ENCODE results near the gene CCDC74A. TPM values are rescaled to one million over a fixed set of nuclear protein-coding genes. Genes with fewer than 3 reads are reported as not detected.
"Not testable (repeated sequence)": the region's sequence is repeated elsewhere in the genome, so short reads cannot be mapped to it uniquely, and the experiment has no call there.

Gene CCDC74A
- 13.4 and 15.9 TPM in 2 replicates for total RNA-seq

DNA sequence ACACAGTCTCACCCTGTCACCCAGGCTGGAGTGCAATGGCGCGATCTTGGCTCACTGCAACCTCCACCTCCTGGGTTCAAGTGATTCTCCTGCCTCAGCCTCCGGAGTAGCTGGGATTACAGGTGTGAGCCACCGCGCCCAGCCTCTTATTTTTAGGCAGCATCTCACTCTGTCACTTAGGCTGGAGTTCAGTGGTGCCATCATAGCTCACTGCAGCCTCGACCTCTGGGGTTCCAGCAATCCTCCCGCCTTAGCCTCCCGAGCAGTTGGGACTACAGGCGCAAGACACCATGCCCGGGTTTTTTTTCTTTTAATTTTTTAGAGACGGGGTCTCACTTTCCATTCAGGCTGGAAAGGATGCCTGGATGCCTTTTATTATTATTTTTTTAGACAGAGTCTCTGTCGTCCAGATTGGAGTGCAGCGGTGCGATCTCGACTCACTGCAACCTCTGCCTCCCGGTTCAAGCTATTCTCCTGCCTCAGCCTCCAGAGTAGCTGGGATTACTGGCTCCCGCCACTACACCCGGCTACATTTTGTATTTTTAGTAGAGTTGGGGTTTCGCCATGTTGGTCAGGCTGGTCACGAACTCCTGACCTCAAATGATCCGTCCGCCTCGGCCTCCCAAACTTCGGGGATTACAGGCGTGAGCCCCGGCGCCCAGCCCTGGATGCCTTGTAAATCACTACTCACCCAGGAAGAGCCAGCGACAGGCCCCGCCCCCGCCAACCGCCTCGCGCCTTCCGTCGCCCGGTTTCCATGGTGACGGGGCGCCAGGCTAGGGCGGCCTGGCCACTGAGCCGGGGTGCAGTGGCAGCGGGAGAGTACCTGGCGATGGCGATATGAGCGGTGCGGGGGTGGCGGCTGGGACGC lies at the start of gene CCDC74A:
TSS of gene CCDC74A (plus strand) at position 758 of the 871 bp plus-strand sequence. CDS start at position 841, 83 bp downstream.
- peak within 1 kb of the TSS; percentile 63 for H3K4me3 ChIP-seq (ENCODE audit: insufficient read depth, low read length)
- H3K79me2 ChIP-seq (ENCODE audit: insufficient read depth, low read length); H4K20me1 ChIP-seq (ENCODE audit: insufficient read depth, low read length); H3K36me3 ChIP-seq (ENCODE audit: insufficient read depth, low read length); H3K27me3 ChIP-seq (ENCODE audit: insufficient read depth, low read length); H3K27ac ChIP-seq (ENCODE audit: low read depth, low read length); DNase-seq (ENCODE audit: insufficient read length, low spot score, missing footprints); H3K9me3 ChIP-seq (ENCODE audit: low read depth, low read length); H3K4me1 ChIP-seq (ENCODE audit: insufficient read depth, low read length): not testable (repeated sequence)
- H2AFZ ChIP-seq (ENCODE audit: low read length), result peak within 1 kb of the TSS; percentile 76
- H3K4me2 ChIP-seq (ENCODE audit: insufficient read depth, low read length), result peak within 1 kb of the TSS; percentile 70

DNA sequence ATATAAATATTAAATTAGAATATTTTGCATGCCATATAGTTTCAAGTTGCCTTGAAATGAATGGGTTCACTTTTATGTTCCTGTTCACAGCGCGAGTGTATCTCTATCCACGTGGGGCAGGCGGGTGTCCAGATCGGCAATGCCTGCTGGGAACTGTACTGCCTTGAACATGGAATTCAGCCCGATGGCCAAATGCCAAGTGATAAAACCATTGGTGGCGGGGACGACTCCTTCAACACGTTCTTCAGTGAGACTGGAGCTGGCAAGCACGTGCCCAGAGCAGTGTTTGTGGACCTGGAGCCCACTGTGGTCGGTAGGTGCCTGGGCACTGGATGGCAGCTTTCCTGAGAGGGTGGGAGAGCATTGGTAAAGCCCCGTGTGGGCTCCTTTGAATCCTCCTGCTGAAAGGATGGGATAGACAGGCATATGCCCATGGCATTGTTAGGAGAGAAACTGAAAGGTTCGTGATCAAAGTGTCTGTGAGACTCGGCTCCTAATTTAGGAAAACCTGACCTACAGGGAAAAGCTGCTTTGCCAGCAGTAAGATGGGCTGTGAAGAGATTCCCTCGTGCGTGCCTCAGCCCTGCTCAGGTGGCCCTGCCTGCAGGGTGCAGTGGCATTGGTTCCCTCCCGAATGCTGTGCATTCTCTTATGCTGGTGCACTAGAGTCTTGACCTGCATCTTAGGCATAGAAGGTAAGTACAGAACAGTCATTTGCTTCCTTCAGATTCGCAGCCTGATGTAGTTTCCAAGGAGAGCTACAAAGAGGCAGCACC lies 49.4 kb upstream of the CCDC74A start:
- not testable (repeated sequence) for H4K20me1 ChIP-seq (ENCODE audit: insufficient read depth, low read length); H3K27ac ChIP-seq (ENCODE audit: low read depth, low read length); H3K27me3 ChIP-seq (ENCODE audit: insufficient read depth, low read length); H3K79me2 ChIP-seq (ENCODE audit: insufficient read depth, low read length); H3K4me3 ChIP-seq (ENCODE audit: insufficient read depth, low read length); DNase-seq (ENCODE audit: insufficient read length, low spot score, missing footprints); H3K4me1 ChIP-seq (ENCODE audit: insufficient read depth, low read length); H3K36me3 ChIP-seq (ENCODE audit: insufficient read depth, low read length); H2AFZ ChIP-seq (ENCODE audit: low read length); H3K9me3 ChIP-seq (ENCODE audit: low read depth, low read length); H3K4me2 ChIP-seq (ENCODE audit: insufficient read depth, low read length)

DNA sequence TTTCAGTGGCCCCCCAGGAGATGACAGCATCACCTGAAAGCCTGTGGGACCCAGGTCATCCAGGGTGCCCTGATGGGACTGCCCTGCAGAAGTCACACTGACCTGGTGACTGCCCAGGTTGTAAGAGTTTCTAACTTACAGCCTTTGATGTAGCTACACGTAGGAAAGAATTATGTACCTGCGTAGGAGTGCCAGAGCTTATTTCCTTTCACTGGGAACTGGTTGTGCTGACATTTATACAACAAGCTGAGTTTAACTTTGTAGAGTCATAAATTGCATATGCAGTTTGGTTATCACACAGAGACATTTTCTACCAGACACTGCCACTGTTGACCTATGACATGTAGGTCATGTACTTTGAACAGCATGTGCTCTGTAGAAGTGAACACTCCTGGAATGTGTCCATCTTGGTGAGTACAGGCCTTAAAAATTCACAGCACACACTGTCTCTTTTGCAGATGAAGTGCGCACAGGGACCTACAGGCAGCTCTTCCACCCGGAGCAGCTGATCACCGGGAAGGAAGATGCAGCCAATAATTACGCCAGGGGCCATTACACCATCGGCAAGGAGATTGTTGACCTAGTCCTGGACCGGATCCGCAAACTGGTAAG lies 48.7 kb upstream of the CCDC74A start:
- H4K20me1 ChIP-seq (ENCODE audit: insufficient read depth, low read length); H3K27me3 ChIP-seq (ENCODE audit: insufficient read depth, low read length); H3K4me3 ChIP-seq (ENCODE audit: insufficient read depth, low read length): not testable (repeated sequence)

DNA sequence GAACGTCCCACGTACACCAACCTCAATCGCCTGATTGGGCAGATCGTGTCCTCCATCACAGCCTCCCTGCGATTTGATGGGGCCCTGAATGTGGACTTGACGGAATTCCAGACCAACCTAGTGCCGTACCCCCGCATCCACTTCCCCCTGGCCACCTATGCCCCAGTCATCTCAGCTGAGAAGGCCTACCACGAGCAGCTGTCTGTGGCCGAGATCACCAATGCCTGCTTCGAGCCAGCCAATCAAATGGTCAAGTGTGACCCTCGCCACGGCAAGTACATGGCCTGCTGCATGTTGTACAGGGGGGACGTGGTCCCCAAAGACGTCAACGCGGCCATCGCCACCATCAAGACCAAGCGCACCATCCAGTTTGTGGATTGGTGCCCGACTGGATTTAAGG lies 47.3 kb upstream of the CCDC74A start:
- not testable (repeated sequence) for H3K4me3 ChIP-seq (ENCODE audit: insufficient read depth, low read length); DNase-seq (ENCODE audit: insufficient read length, low spot score, missing footprints); H3K4me2 ChIP-seq (ENCODE audit: insufficient read depth, low read length); H3K27me3 ChIP-seq (ENCODE audit: insufficient read depth, low read length); H4K20me1 ChIP-seq (ENCODE audit: insufficient read depth, low read length); H3K79me2 ChIP-seq (ENCODE audit: insufficient read depth, low read length); H3K27ac ChIP-seq (ENCODE audit: low read depth, low read length); H3K9me3 ChIP-seq (ENCODE audit: low read depth, low read length); H2AFZ ChIP-seq (ENCODE audit: low read length); H3K4me1 ChIP-seq (ENCODE audit: insufficient read depth, low read length); H3K36me3 ChIP-seq (ENCODE audit: insufficient read depth, low read length)

More for the DNA sequence above, 48.7 kb upstream of the CCDC74A start:
- not testable (repeated sequence) for H3K36me3 ChIP-seq (ENCODE audit: insufficient read depth, low read length); H3K4me2 ChIP-seq (ENCODE audit: insufficient read depth, low read length); H2AFZ ChIP-seq (ENCODE audit: low read length); H3K4me1 ChIP-seq (ENCODE audit: insufficient read depth, low read length); H3K27ac ChIP-seq (ENCODE audit: low read depth, low read length); DNase-seq (ENCODE audit: insufficient read length, low spot score, missing footprints); H3K79me2 ChIP-seq (ENCODE audit: insufficient read depth, low read length); H3K9me3 ChIP-seq (ENCODE audit: low read depth, low read length)

DNA sequence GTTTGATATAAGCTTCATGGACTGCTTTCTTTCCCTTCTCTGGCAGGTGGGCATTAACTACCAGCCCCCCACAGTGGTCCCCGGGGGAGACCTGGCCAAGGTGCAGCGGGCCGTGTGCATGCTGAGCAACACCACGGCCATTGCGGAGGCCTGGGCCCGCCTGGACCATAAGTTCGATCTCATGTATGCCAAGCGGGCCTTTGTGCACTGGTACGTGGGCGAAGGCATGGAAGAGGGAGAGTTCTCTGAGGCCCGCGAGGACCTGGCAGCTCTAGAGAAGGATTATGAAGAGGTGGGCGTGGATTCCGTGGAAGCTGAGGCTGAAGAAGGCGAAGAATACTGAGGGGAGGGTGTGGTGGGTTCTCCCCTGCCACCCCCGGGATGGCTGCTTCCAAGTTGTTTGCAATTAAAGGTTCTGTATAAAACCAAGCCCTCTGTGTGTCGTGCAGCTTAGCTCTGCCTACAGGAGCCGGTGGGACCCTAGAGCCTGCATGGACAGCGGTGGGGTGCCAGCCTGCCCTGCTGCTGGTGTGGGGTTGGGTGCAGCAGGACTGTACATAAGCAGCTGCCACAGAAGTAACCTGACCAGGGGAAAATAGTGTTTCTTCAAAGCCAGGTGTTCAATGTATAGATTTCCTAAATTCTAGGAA lies 45.1 kb upstream of the CCDC74A start:
- H3K27me3 ChIP-seq (ENCODE audit: insufficient read depth, low read length); H3K4me2 ChIP-seq (ENCODE audit: insufficient read depth, low read length); H3K9me3 ChIP-seq (ENCODE audit: low read depth, low read length); H2AFZ ChIP-seq (ENCODE audit: low read length); H3K36me3 ChIP-seq (ENCODE audit: insufficient read depth, low read length); H3K4me3 ChIP-seq (ENCODE audit: insufficient read depth, low read length); H3K4me1 ChIP-seq (ENCODE audit: insufficient read depth, low read length); H3K79me2 ChIP-seq (ENCODE audit: insufficient read depth, low read length); H3K27ac ChIP-seq (ENCODE audit: low read depth, low read length); H4K20me1 ChIP-seq (ENCODE audit: insufficient read depth, low read length): not testable (repeated sequence)
- DNase-seq (ENCODE audit: insufficient read length, low spot score, missing footprints), result peak; percentile 37

DNA sequence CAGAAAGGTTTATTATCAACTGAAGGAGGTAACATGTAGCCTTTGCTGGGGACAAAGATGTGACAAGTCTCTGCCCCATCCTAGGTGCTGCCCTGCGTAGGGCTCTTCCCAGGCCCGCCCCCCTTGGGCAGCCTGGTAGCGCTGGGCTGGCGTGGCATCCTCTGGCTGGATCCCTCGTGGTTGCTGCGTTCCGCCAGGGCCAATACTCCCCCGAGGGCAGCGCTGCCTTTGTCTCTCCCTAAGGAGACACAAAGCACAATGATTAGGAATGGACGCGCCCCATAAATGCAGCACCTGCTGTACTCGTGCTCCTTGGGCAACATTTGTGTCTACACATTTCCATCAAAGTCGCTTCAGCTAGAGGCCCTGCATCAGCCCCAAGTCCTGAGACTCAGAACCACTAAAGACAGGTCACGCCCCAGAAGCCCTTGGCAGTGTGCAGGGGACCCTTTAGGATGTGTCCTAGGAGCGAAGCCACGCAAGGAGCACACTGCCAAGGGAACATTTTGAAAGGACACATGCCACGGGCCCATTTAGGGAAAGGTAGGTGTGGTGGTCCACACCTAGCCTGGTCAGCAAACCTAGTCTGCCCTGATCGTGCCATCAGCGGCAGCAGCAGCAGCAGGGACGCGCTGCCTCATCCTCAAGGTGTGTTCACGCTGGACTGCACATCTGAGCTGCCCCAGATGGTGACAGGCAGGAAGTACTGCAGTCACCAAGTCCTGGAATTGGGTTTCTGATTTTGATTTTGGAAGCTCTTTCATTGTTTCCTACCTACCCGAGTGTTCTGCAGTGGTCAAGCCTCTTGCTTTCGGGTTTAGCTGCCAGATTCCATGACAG lies 43.5 kb upstream of the CCDC74A start:
- H3K27ac ChIP-seq (ENCODE audit: low read depth, low read length); H3K79me2 ChIP-seq (ENCODE audit: insufficient read depth, low read length); H3K36me3 ChIP-seq (ENCODE audit: insufficient read depth, low read length); H4K20me1 ChIP-seq (ENCODE audit: insufficient read depth, low read length); H3K4me3 ChIP-seq (ENCODE audit: insufficient read depth, low read length); H3K27me3 ChIP-seq (ENCODE audit: insufficient read depth, low read length); H3K9me3 ChIP-seq (ENCODE audit: low read depth, low read length); H2AFZ ChIP-seq (ENCODE audit: low read length); H3K4me2 ChIP-seq (ENCODE audit: insufficient read depth, low read length); H3K4me1 ChIP-seq (ENCODE audit: insufficient read depth, low read length): not testable (repeated sequence)
- peak; percentile 61 for DNase-seq (ENCODE audit: insufficient read length, low spot score, missing footprints)

DNA sequence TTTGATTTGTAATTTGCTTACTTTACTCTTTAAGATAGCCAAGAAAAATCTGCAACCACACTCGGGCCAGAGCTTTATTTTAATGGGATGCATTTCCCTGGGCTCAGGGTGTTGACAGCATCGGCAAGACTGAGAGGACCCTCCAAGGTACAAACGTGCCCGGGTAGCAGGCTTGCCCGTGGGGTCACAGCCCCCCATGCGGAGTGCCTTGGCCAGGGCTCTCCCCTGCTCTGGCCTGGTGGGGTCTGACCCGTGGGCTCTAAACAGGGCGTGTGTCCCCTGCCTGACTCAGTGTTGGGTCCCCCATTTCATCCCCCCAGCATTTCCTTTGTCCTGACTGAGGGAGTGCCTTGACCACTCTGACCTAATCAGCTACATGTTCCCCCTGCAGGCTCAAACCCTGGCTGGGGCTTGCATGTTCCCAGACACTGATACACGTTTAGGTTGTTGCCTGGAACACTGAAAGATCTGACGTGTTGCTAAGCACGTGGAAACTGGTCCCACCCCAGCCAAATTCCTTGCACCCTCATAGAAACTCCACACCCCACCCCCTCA lies 42.7 kb upstream of the CCDC74A start:
- not testable (repeated sequence) for H3K4me2 ChIP-seq (ENCODE audit: insufficient read depth, low read length); H3K79me2 ChIP-seq (ENCODE audit: insufficient read depth, low read length); H3K4me3 ChIP-seq (ENCODE audit: insufficient read depth, low read length); H4K20me1 ChIP-seq (ENCODE audit: insufficient read depth, low read length); DNase-seq (ENCODE audit: insufficient read length, low spot score, missing footprints); H3K4me1 ChIP-seq (ENCODE audit: insufficient read depth, low read length); H2AFZ ChIP-seq (ENCODE audit: low read length); H3K27ac ChIP-seq (ENCODE audit: low read depth, low read length); H3K36me3 ChIP-seq (ENCODE audit: insufficient read depth, low read length); H3K27me3 ChIP-seq (ENCODE audit: insufficient read depth, low read length); H3K9me3 ChIP-seq (ENCODE audit: low read depth, low read length)

Measured in osteoblast (primary cell).